Mesothelial cell of epicardium (in vitro differentiated cells): ENCODE data around the gene COL3A1. TPM values are rescaled to one million over a fixed set of nuclear protein-coding genes. Genes with fewer than 3 reads are reported as not detected.

Source experiments
- DNase-seq, 2 experiments: peaks; one replicate each; pipeline ENCODE4 v3.0.0; 2021; ENCODE audit warnings: low spot score in 2 of 2; ENCODE audit not compliant: unreplicated experiment in 2 of 2
- H3K27ac Mint-ChIP-seq: 2 replicates; pipeline ENCODE4 v1.8.0; 2021; ENCODE audit warnings: mixed read lengths
- H3K27me3 Mint-ChIP-seq: 2 replicates; pipeline ENCODE4 v1.8.0; 2021; ENCODE audit warnings: low read depth, mixed read lengths
- H3K36me3 Mint-ChIP-seq: 2 replicates; pipeline ENCODE4 v1.8.0; 2021; ENCODE audit warnings: mixed read lengths
- H3K4me1 Mint-ChIP-seq: 2 replicates; pipeline ENCODE4 v1.8.0; 2021; ENCODE audit warnings: mixed read lengths
- H3K4me3 Mint-ChIP-seq: 2 replicates; pipeline ENCODE4 v1.8.0; 2021; ENCODE audit warnings: mild to moderate bottlenecking, moderate library complexity, mixed read lengths
- H3K9me3 Mint-ChIP-seq: 2 replicates; pipeline ENCODE4 v1.8.0; 2021; ENCODE audit warnings: mixed read lengths
- CTCF ChIP-seq: fragments of 200-600 bp; sonication (generic); IDR thresholded peaks from one replicate; pipeline ENCODE4 v1.5.0; 2021; ENCODE audit warnings: antibody characterized with exemption; ENCODE audit not compliant: unreplicated experiment
- total RNA-seq: library from RNA; stranded (reverse); gene quantifications from 3 replicates; pipeline ENCODE4 v1.2.1, GENCODE V29; 2021

The COL3A1 gene
- total RNA-seq, 1 donor from 2014 or later: 7,569 TPM

GRCh38 chr2:189022492-189022891, 48.3 kb downstream of the COL3A1 start:
- H3K27me3 Mint-ChIP-seq: no peaks in the 10 kb centered on the region
- no peak for DNase-seq
- H3K27ac Mint-ChIP-seq: peak overlapping the region; percentile 89
- no peak for TF ChIP-seq CTCF
- peaks cover 35% of the 10 kb centered on the region for H3K4me1 Mint-ChIP-seq
- H3K36me3 Mint-ChIP-seq: no peaks in the 10 kb centered on the region
- no peak overlapping the region for H3K4me3 Mint-ChIP-seq
- H3K9me3 Mint-ChIP-seq: no peaks in the 10 kb centered on the region

GRCh38 chr2:189024901-189025618, 50.9 kb downstream of the COL3A1 start:
- H3K27ac Mint-ChIP-seq: peak overlapping the region; percentile 31
- H3K4me3 Mint-ChIP-seq: no peak overlapping the region
- H3K36me3 Mint-ChIP-seq: no peaks in the 10 kb centered on the region
- peaks cover 20% of the 10 kb centered on the region for H3K4me1 Mint-ChIP-seq
- DNase-seq: no peak
- H3K9me3 Mint-ChIP-seq: no peaks in the 10 kb centered on the region
- TF ChIP-seq CTCF: peak; percentile 36
- no peaks in the 10 kb centered on the region for H3K27me3 Mint-ChIP-seq

GRCh38 chr2:189037518-189037917, 63.3 kb downstream of the COL3A1 start:
- no peaks in the 10 kb centered on the region for H3K27me3 Mint-ChIP-seq
- H3K27ac Mint-ChIP-seq: peak overlapping the region; percentile 74

GRCh38 chr2:189045836-189046235, 71.7 kb downstream of the COL3A1 start:
- Mint-ChIP-seq H3K9me3 (no peaks in the 10 kb centered on the region), H3K4me1 (peaks cover 27% of the 10 kb centered on the region), H3K4me3 (no peak overlapping the region), H3K27me3 (no peaks in the 10 kb centered on the region), H3K36me3 (peaks cover 41% of the 10 kb centered on the region), H3K27ac (no peak overlapping the region)
- TF ChIP-seq CTCF: no peak
- DNase-seq: no peak

More at GRCh38 chr2:189037518-189037917, 63.3 kb downstream of the COL3A1 start:
- H3K4me1 Mint-ChIP-seq: peaks cover 2% of the 10 kb centered on the region
- peaks cover 54% of the 10 kb centered on the region for H3K36me3 Mint-ChIP-seq
- no peaks in the 10 kb centered on the region for H3K9me3 Mint-ChIP-seq
- no peak for TF ChIP-seq CTCF
- H3K4me3 Mint-ChIP-seq: no peak overlapping the region
- DNase-seq: no peak

GRCh38 chr2:189046320-189046719, 72.1 kb downstream of the COL3A1 start:
- H3K27me3 Mint-ChIP-seq: no peaks in the 10 kb centered on the region
- no peak for TF ChIP-seq CTCF
- peaks cover 42% of the 10 kb centered on the region for H3K36me3 Mint-ChIP-seq
- H3K4me1 Mint-ChIP-seq: peaks cover 30% of the 10 kb centered on the region
- H3K4me3 Mint-ChIP-seq: no peak overlapping the region
- H3K9me3 Mint-ChIP-seq: no peaks in the 10 kb centered on the region
- peak overlapping the region; percentile 3 for H3K27ac Mint-ChIP-seq
- DNase-seq: no peak
